Activated CD4-positive, alpha-beta T cell treated with anti-CD3 and anti-CD28 coated beads, Interleukin-2, amount 50 U/mL, for 24 hours (primary cell): ENCODE measurements around the gene CCL19.

Source experiments
- DNase-seq, 2 donors: peaks; one replicate each; pipeline ENCODE4 v3.0.0-alpha.2; 2020; ENCODE audit warnings: low read depth in 1 of 2, low spot score in 1 of 2

CCL19 gene

DNA sequence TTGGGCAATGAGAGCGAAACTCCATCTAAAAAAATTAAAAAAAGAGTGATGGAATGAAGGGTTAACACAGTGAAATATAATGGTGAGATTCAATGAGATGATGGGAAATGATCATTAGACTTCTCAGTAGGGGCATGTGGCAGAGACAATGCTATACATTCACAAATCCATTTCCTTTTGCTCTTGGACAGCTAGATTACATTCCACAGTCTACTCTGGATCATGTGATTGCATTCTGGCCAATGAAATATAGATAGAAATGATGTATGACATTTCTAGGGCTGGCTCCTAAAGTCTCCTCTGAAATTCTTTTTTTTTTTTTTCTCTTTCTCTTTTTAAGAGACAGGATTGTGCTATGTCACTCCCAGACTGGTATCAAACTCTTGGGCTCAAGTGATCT is 48.4 kb downstream of the CCL19 start:
- no peak for DNase-seq
